CD14-positive monocyte (primary cell): ENCODE results near the gene NFE2L1. TPM values are rescaled to one million over a fixed set of nuclear protein-coding genes. Genes with fewer than 3 reads are reported as not detected.

ENCODE experiments used
- DNase-seq, 3 donors: peaks; one replicate each; pipeline ENCODE4 v3.0.0-alpha.2; 2011 to 2022
- H2AFZ ChIP-seq: 2 replicates; pipeline ENCODE4 v1.6.0; 2012; ENCODE audit warnings: mild to moderate bottlenecking, low read depth, low read length, inconsistent platforms; ENCODE audit not compliant: insufficient read depth, poor library complexity, severe bottlenecking
- H3K27ac ChIP-seq, 2 donors: 1 replicate in 1 of 2; 2 replicates in 1 of 2; pipeline ENCODE4 v1.5.1; 2012 to 2013; ENCODE audit warnings: low read length in 2 of 2, control low read depth in 1 of 2, inconsistent platforms in 1 of 2, low read depth in 1 of 2, mild to moderate bottlenecking in 1 of 2
- H3K27me3 ChIP-seq, 2 donors: one replicate each; pipeline versions ENCODE4 v1.6.0 to v1.6.1; 2011 to 2013; ENCODE audit warnings: low read length in 2 of 2; ENCODE audit not compliant: control insufficient read depth in 2 of 2, insufficient read depth in 2 of 2
- H3K36me3 ChIP-seq, 2 donors: replicated peaks in 1 of 2; 1 replicate in 1 of 2; 2 replicates in 1 of 2; pipeline versions ENCODE4 v1.5.1 to v1.6.1; 2012 to 2013; ENCODE audit warnings: low read length in 2 of 2, control low read depth in 1 of 2, inconsistent platforms in 1 of 2, mild to moderate bottlenecking in 1 of 2; ENCODE audit not compliant: insufficient read depth in 2 of 2, control insufficient read depth in 1 of 2
- H3K4me1 ChIP-seq, 2 donors: 1 replicate in 1 of 2; 2 replicates in 1 of 2; pipeline versions ENCODE4 v1.5.1 to v1.6.1; 2012 to 2013; ENCODE audit warnings: low read length in 2 of 2, control low read depth in 1 of 2, inconsistent platforms in 1 of 2, mild to moderate bottlenecking in 1 of 2, moderate library complexity in 1 of 2; ENCODE audit not compliant: insufficient read depth in 2 of 2, control insufficient read depth in 1 of 2
- H3K4me2 ChIP-seq: replicated peaks from 2 replicates; pipeline ENCODE3; 2012; ENCODE audit warnings: low read length, moderate library complexity, mild to moderate bottlenecking; ENCODE audit not compliant: poor library complexity, severe bottlenecking; ENCODE audit errors: extremely low read depth
- H3K4me3 ChIP-seq, 3 experiments: fragments of 200-600 bp in 1 of 3; sonication (generic) in 1 of 3; replicated peaks in 1 of 3; 1 replicate in 2 of 3; 2 replicates in 1 of 3; pipeline ENCODE4 v1.5.1; 2011 to 2013; ENCODE audit warnings: low read length in 3 of 3, mild to moderate bottlenecking in 3 of 3, control low read depth in 2 of 3, low read depth in 2 of 3, inconsistent platforms in 1 of 3, moderate library complexity in 1 of 3
- H3K79me2 ChIP-seq: 2 replicates; pipeline ENCODE4 v1.6.0; 2012; ENCODE audit warnings: mild to moderate bottlenecking, control low read depth, inconsistent platforms, low read length, moderate library complexity; ENCODE audit not compliant: insufficient read depth
- H3K9ac ChIP-seq: 2 replicates; pipeline ENCODE4 v1.6.0; 2017; ENCODE audit warnings: low read length, mild to moderate bottlenecking; ENCODE audit not compliant: insufficient read depth, poor library complexity, severe bottlenecking
- H3K9me3 ChIP-seq, 2 donors: replicated peaks in 1 of 2; 1 replicate in 1 of 2; 2 replicates in 1 of 2; pipeline versions ENCODE4 v1.5.1 to v1.6.1; 2012 to 2013; ENCODE audit warnings: low read length in 2 of 2, control low read depth in 1 of 2; ENCODE audit not compliant: control insufficient read depth in 1 of 2, insufficient read depth in 1 of 2
- H4K20me1 ChIP-seq: 2 replicates; pipeline ENCODE4 v1.6.0; 2012; ENCODE audit warnings: mild to moderate bottlenecking, low read length, control low read depth, moderate library complexity; ENCODE audit not compliant: insufficient read depth
- H3K27ac Mint-ChIP-seq, 7 donors: one replicate each; pipeline ENCODE4 v1.8.0; 2020; ENCODE audit warnings: mild to moderate bottlenecking in 7 of 7, mixed read lengths in 7 of 7, moderate library complexity in 6 of 7, inconsistent platforms in 2 of 7
- H3K27me3 Mint-ChIP-seq, 3 donors: one replicate each; pipeline ENCODE4 v1.8.0; 2021 to 2022; ENCODE audit warnings: low read depth in 3 of 3, mild to moderate bottlenecking in 3 of 3, mixed read lengths in 3 of 3, moderate library complexity in 3 of 3, inconsistent platforms in 1 of 3
- H3K36me3 Mint-ChIP-seq, 2 donors: one replicate each; pipeline ENCODE4 v1.8.0; 2020; ENCODE audit warnings: mixed read lengths in 2 of 2, inconsistent platforms in 1 of 2, mild to moderate bottlenecking in 1 of 2
- H3K4me1 Mint-ChIP-seq: one replicate; pipeline ENCODE4 v1.8.0; 2020; ENCODE audit warnings: mild to moderate bottlenecking, mixed read lengths
- H3K4me3 Mint-ChIP-seq, 2 donors: one replicate each; pipeline ENCODE4 v1.8.0; 2020; ENCODE audit warnings: mild to moderate bottlenecking in 2 of 2, mixed read lengths in 2 of 2, moderate library complexity in 1 of 2
- H3K9me3 Mint-ChIP-seq, 7 donors: one replicate each; pipeline ENCODE4 v1.8.0; 2020 to 2022; ENCODE audit warnings: mixed read lengths in 7 of 7, mild to moderate bottlenecking in 6 of 7, moderate library complexity in 6 of 7, inconsistent platforms in 2 of 7
- CTCF ChIP-seq: fragments of 200-600 bp; IDR thresholded peaks from one replicate; pipeline ENCODE4 v1.8.0; 2022; ENCODE audit warnings: antibody characterized with exemption, mild to moderate bottlenecking
- WGBS: methylation state at CpG from one replicate; pipeline ENCODE4 v1.1.5; 2013; ENCODE audit warnings: missing lambda C conversion rate; ENCODE audit not compliant: insufficient coverage; 5-methylcytosine and 5-hydroxymethylcytosine counted together
- intact Hi-C, 2 donors: fragments of 100-400 bp; cut with micrococcal nuclease; formaldehyde crosslinking; loops; one replicate each; pipeline versions ENCODE4 v1.15.0 to v1.15.1; 2023
- polyA plus RNA-seq, 3 donors: library from polyadenylated mRNA; depleted of rRNA in 1 of 3; unstranded in 2 of 3; stranded (reverse) in 1 of 3; fragments of 300-500 nt in 2 of 3; fragments of >200 nt in 1 of 3; fragmentation: Illumina TruSeq in 2 of 3; gene quantifications; 1 replicate in 2 of 3; 2 replicates in 1 of 3; pipeline ENCODE4 v1.2.3, GENCODE V29; 2012 to 2021

Gene NFE2L1
- polyA plus RNA-seq, 3 donors = 2.8 to 27.0 (median 7.1) TPM

GRCh38 chr17:48100160-48100559 lies 52.0 kb downstream of the NFE2L1 start:
- peaks cover 60% of the 10 kb centered on the region for H3K79me2 ChIP-seq
- intact Hi-C loops = loop anchor here in 1 of 2 donors (5.0 to 10.0 kb wide), 2 partner anchors 53 to 125 kb away; partner anchors contain the start of genes CDK5RAP3 and NFE2L1
- 100% methylated on average over 6 of the region's 10 CpGs for WGBS
- H3K4me1 ChIP-seq = peaks cover 32 to 43% of the 10 kb centered on the region in 2 donors
- peak overlapping the region; percentile 97 for H3K4me2 ChIP-seq
- H4K20me1 ChIP-seq = peaks cover 35% of the 10 kb centered on the region
- peak overlapping the region in 1 of 2 donors; percentile 61 for H3K27ac ChIP-seq
- DNase-seq = no peak
- Mint-ChIP-seq H3K36me3 (peaks cover 5 to 12% of the 10 kb centered on the region in 2 donors), H3K9me3 (peaks cover 0 to 13% (median 7%) of the 10 kb centered on the region in 7 donors), H3K4me3 (peak overlapping the region in 1 of 2 donors; percentile 89), H3K27ac (no peak overlapping the region), H3K27me3 (peaks cover 0 to 6% (median 0%) of the 10 kb centered on the region in 3 donors), H3K4me1 (peaks cover 44% of the 10 kb centered on the region)
- H3K9ac ChIP-seq = no peak overlapping the region
- no peak for TF ChIP-seq CTCF
- peak overlapping the region in 2 of 3 experiments; percentile 62 to 86 for H3K4me3 ChIP-seq
- H3K27me3 ChIP-seq = no peaks in the 10 kb centered on the region
- H3K36me3 ChIP-seq = peaks cover 0 to 4% of the 10 kb centered on the region in 2 donors
- H2AFZ ChIP-seq = peak overlapping the region; percentile 91
- peaks cover 0 to 6% of the 10 kb centered on the region in 2 donors for H3K9me3 ChIP-seq

GRCh38 chr17:48100591-48101011 lies 52.4 kb downstream of the NFE2L1 start:
- Histone ChIP-seq H3K4me3 (peak overlapping the region; percentile 62 to 86 (median 72)), H4K20me1 (peaks cover 33% of the 10 kb centered on the region), H3K79me2 (peaks cover 55% of the 10 kb centered on the region), H3K4me2 (peak overlapping the region; percentile 97), H3K4me1 (peaks cover 32 to 43% of the 10 kb centered on the region in 2 donors), H2AFZ (peak overlapping the region; percentile 91), H3K9me3 (peaks cover 0 to 6% of the 10 kb centered on the region in 2 donors), H3K9ac (peak overlapping the region; percentile 69), H3K27me3 (no peaks in the 10 kb centered on the region), H3K27ac (peak overlapping the region; percentile 34 to 61), H3K36me3 (no peaks in the 10 kb centered on the region)
- no peak for TF ChIP-seq CTCF
- no peak for DNase-seq
- 3% methylated on average over 23 of the region's 23 CpGs for WGBS
- intact Hi-C loops = loop anchor here in 1 of 2 donors (5.0 to 10.0 kb wide), 2 partner anchors 53 to 126 kb away; partner anchors contain the start of genes CDK5RAP3 and NFE2L1
- H3K4me1 Mint-ChIP-seq = peaks cover 44% of the 10 kb centered on the region
- H3K27ac Mint-ChIP-seq = peak overlapping the region in 5 of 7 donors; percentile 7 to 86 (median 83)
- H3K9me3 Mint-ChIP-seq = peaks cover 0 to 13% (median 7%) of the 10 kb centered on the region in 7 donors
- peaks cover 2 to 7% of the 10 kb centered on the region in 2 donors for H3K36me3 Mint-ChIP-seq
- peak overlapping the region; percentile 89 to 94 for H3K4me3 Mint-ChIP-seq
- H3K27me3 Mint-ChIP-seq = peaks cover 0 to 6% (median 0%) of the 10 kb centered on the region in 3 donors
